ENCODE results near the gene BPTF.

DNA sequence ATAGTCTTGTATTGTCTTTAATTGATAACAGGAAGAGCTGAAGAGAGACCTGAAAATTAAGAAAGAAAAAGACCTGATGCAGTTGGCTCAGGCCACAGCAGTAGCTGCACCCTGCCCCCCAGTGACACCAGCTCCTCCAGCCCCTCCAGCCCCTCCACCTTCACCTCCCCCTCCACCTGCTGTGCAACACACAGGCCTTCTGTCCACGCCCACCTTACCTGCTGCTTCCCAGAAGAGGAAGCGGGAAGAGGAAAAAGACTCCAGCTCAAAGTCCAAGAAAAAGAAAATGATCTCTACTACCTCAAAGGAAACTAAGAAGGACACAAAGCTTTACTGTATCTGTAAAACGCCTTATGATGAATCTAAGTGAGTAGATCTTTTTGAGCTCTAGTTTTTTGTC is 134.2 kb downstream of the BPTF start:
- no peak for TF ChIP-seq POLR2A (IDR thresholded peaks at IDR 0.05)
- TF ChIP-seq, protein P1, sequence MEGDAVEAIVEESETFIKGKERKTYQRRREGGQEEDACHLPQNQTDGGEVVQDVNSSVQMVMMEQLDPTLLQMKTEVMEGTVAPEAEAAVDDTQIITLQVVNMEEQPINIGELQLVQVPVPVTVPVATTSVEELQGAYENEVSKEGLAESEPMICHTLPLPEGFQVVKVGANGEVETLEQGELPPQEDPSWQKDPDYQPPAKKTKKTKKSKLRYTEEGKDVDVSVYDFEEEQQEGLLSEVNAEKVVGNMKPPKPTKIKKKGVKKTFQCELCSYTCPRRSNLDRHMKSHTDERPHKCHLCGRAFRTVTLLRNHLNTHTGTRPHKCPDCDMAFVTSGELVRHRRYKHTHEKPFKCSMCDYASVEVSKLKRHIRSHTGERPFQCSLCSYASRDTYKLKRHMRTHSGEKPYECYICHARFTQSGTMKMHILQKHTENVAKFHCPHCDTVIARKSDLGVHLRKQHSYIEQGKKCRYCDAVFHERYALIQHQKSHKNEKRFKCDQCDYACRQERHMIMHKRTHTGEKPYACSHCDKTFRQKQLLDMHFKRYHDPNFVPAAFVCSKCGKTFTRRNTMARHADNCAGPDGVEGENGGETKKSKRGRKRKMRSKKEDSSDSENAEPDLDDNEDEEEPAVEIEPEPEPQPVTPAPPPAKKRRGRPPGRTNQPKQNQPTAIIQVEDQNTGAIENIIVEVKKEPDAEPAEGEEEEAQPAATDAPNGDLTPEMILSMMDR (IDR thresholded peaks at IDR 0.05) = no peak

Measured in adrenal gland (tissue), 5 donors.